ENCODE results near the gene RALGAPA2. TPM values are rescaled to one million over a fixed set of nuclear protein-coding genes. Genes with fewer than 3 reads are reported as not detected.
"Not testable (repeated sequence)": the region's sequence is repeated elsewhere in the genome, so short reads cannot be mapped to it uniquely, and the experiment has no call there.

Gene RALGAPA2
- total and polyA plus RNA-seq, 2 donors from 2014 or later, result 5.9 to 66.7 TPM

GRCh38 chr20:20359628-20360027 lies 352.8 kb downstream of the RALGAPA2 start:
- no peak overlapping the region for H3K9ac ChIP-seq (ENCODE audit: low read length in 3 of 3)
- intact Hi-C loops (cut with DNase I), result no loop called here
- peaks cover 0 to 4% (median 0%) of the 10 kb centered on the region in 3 donors for H3K4me1 ChIP-seq (ENCODE audit: control insufficient read depth in 2 of 3, insufficient read depth in 2 of 3, low read depth in 1 of 3, low read length in 3 of 3)
- H3K4me3 ChIP-seq (ENCODE audit: low read length in 3 of 3), result no peak overlapping the region
- H3K36me3 ChIP-seq (ENCODE audit: control insufficient read depth in 2 of 3, insufficient read depth in 3 of 3, low read length in 3 of 3), result no peaks in the 10 kb centered on the region
- DNase-seq, result no peak
- no peak for FAIRE-seq
- peaks cover 37% of the 10 kb centered on the region for H3K27me3 ChIP-seq (ENCODE audit: control insufficient read depth, insufficient read depth, low read length)
- H3K27ac ChIP-seq (ENCODE audit: low read depth in 2 of 2, low read length in 2 of 2), result no peak overlapping the region
- no peaks in the 10 kb centered on the region for H3K9me3 ChIP-seq (ENCODE audit: control insufficient read depth in 2 of 3, insufficient read depth in 1 of 3, low read length in 3 of 3)
- TF ChIP-seq, protein P1, sequence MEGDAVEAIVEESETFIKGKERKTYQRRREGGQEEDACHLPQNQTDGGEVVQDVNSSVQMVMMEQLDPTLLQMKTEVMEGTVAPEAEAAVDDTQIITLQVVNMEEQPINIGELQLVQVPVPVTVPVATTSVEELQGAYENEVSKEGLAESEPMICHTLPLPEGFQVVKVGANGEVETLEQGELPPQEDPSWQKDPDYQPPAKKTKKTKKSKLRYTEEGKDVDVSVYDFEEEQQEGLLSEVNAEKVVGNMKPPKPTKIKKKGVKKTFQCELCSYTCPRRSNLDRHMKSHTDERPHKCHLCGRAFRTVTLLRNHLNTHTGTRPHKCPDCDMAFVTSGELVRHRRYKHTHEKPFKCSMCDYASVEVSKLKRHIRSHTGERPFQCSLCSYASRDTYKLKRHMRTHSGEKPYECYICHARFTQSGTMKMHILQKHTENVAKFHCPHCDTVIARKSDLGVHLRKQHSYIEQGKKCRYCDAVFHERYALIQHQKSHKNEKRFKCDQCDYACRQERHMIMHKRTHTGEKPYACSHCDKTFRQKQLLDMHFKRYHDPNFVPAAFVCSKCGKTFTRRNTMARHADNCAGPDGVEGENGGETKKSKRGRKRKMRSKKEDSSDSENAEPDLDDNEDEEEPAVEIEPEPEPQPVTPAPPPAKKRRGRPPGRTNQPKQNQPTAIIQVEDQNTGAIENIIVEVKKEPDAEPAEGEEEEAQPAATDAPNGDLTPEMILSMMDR (IDR thresholded peaks at IDR 0.05; ENCODE audit: borderline replicate concordance, extremely low read depth, insufficient read depth), result no peak

GRCh38 chr20:20358801-20359200 lies 353.6 kb downstream of the RALGAPA2 start:
- FAIRE-seq (no peak), DNase-seq (no peak)
- Histone ChIP-seq H3K4me3 (ENCODE audit: low read length in 3 of 3) (no peak overlapping the region), H3K36me3 (ENCODE audit: control insufficient read depth in 2 of 3, insufficient read depth in 3 of 3, low read length in 3 of 3) (no peaks in the 10 kb centered on the region), H3K9ac (ENCODE audit: low read length in 3 of 3) (no peak overlapping the region), H3K27me3 (ENCODE audit: control insufficient read depth, insufficient read depth, low read length) (peaks cover 34% of the 10 kb centered on the region), H3K4me1 (ENCODE audit: control insufficient read depth in 2 of 3, insufficient read depth in 2 of 3, low read depth in 1 of 3, low read length in 3 of 3) (peaks cover 0 to 3% (median 0%) of the 10 kb centered on the region in 3 donors), H3K9me3 (ENCODE audit: control insufficient read depth in 2 of 3, insufficient read depth in 1 of 3, low read length in 3 of 3) (no peaks in the 10 kb centered on the region), H3K27ac (ENCODE audit: low read depth in 2 of 2, low read length in 2 of 2) (no peak overlapping the region)
- intact Hi-C loops (cut with DNase I), result no loop called here
- TF ChIP-seq, protein P1 (IDR thresholded peaks at IDR 0.05; ENCODE audit: borderline replicate concordance, extremely low read depth, insufficient read depth), result no peak

GRCh38 chr20:20355503-20355902 lies 356.9 kb downstream of the RALGAPA2 start:
- H3K27me3 ChIP-seq (ENCODE audit: control insufficient read depth, insufficient read depth, low read length); H3K4me3 ChIP-seq (ENCODE audit: low read length in 3 of 3); H3K4me1 ChIP-seq (ENCODE audit: control insufficient read depth in 2 of 3, insufficient read depth in 2 of 3, low read depth in 1 of 3, low read length in 3 of 3); intact Hi-C loops (cut with DNase I); H3K9ac ChIP-seq (ENCODE audit: low read length in 3 of 3); FAIRE-seq; H3K27ac ChIP-seq (ENCODE audit: low read depth in 2 of 2, low read length in 2 of 2); DNase-seq; H3K9me3 ChIP-seq (ENCODE audit: control insufficient read depth in 2 of 3, insufficient read depth in 1 of 3, low read length in 3 of 3); H3K36me3 ChIP-seq (ENCODE audit: control insufficient read depth in 2 of 3, insufficient read depth in 3 of 3, low read length in 3 of 3): not testable (repeated sequence)

GRCh38 chr20:20353576-20353975 lies 358.9 kb downstream of the RALGAPA2 start:
- no peaks in the 10 kb centered on the region for H3K36me3 ChIP-seq (ENCODE audit: control insufficient read depth in 2 of 3, insufficient read depth in 3 of 3, low read length in 3 of 3)
- intact Hi-C loops (cut with DNase I), result no loop called here
- H3K9me3 ChIP-seq (ENCODE audit: control insufficient read depth in 2 of 3, insufficient read depth in 1 of 3, low read length in 3 of 3), result peaks cover 0 to 2% (median 0%) of the 10 kb centered on the region in 3 donors

More at GRCh38 chr20:20353576-20353975, 358.9 kb downstream of the RALGAPA2 start:
- no peak for DNase-seq
- FAIRE-seq, result no peak
- TF ChIP-seq, protein P1 (IDR thresholded peaks at IDR 0.05; ENCODE audit: borderline replicate concordance, extremely low read depth, insufficient read depth), result no peak
- Histone ChIP-seq H3K9ac (ENCODE audit: low read length in 3 of 3) (no peak overlapping the region), H3K27me3 (ENCODE audit: control insufficient read depth, insufficient read depth, low read length) (no peaks in the 10 kb centered on the region), H3K4me1 (ENCODE audit: control insufficient read depth in 2 of 3, insufficient read depth in 2 of 3, low read depth in 1 of 3, low read length in 3 of 3) (no peaks in the 10 kb centered on the region), H3K4me3 (ENCODE audit: low read length in 3 of 3) (no peak overlapping the region), H3K27ac (ENCODE audit: low read depth in 2 of 2, low read length in 2 of 2) (no peak overlapping the region)

Data from kidney (tissue), 14 donors.